Measurements from ENCODE around the gene TM7SF2. TPM values are rescaled to one million over a fixed set of nuclear protein-coding genes. Genes with fewer than 3 reads are reported as not detected.

Gene TM7SF2
- total RNA-seq, 1 experiment from 2014 or later, result 73.8 TPM

- H3K9me3 ChIP-seq, result no peaks in the 10 kb centered on the region
- no peak overlapping the region for H3K27ac Mint-ChIP-seq (ENCODE audit: unreplicated experiment)
- H3K4me1 ChIP-seq, result peaks cover 26% of the 10 kb centered on the region
- peaks cover 6% of the 10 kb centered on the region for H3K4me1 Mint-ChIP-seq (ENCODE audit: low read depth, unreplicated experiment)
- CTCF ChIA-PET, result no interaction called here
- no peak overlapping the region for H3K4me3 ChIP-seq (ENCODE audit: low read depth, low read length)
- POLR2A ChIA-PET, result interaction anchor here (0.9 kb wide), 1 partner anchor 19 kb away, joined by 3 read pairs; no protein-coding TSS in a partner anchor
- no peaks in the 10 kb centered on the region for H3K27me3 ChIP-seq (replicated peaks; ENCODE audit: control insufficient read depth, insufficient read depth, low read length)
- BruUV-seq (replicated peaks), result no TSS peak
- DNase-seq, result no peak
- peaks cover 95% of the 10 kb centered on the region for H3K36me3 Mint-ChIP-seq (ENCODE audit: insufficient read depth, unreplicated experiment)
- H3K36me3 ChIP-seq (ENCODE audit: control insufficient read depth, insufficient read depth, low read length), result peaks cover 7% of the 10 kb centered on the region; the same call in 1 of the 2 replicates
- H3K9me3 Mint-ChIP-seq (ENCODE audit: unreplicated experiment), result no peaks in the 10 kb centered on the region
- intact Hi-C loops (cut with micrococcal nuclease; ENCODE audit: unreplicated experiment), result loop anchor here (5.0 to 10.0 kb wide), 2 partner anchors 137 to 341 kb away; partner anchors contain the start of gene SF1
- no peak for TF ChIP-seq CTCF (IDR thresholded peaks at IDR 0.05; ENCODE audit: insufficient read depth in 1 of 2, low read depth in 1 of 2, low read length in 1 of 2, severe bottlenecking in 1 of 2, unreplicated experiment in 1 of 2)
- no peaks in the 10 kb centered on the region for H3K27me3 Mint-ChIP-seq (ENCODE audit: insufficient read depth, unreplicated experiment)
- H3K4me3 Mint-ChIP-seq (ENCODE audit: unreplicated experiment), result peak overlapping the region; percentile 83
Measured at GRCh38 chr11:65115361-65116082, 3.9 kb downstream of the TM7SF2 start.

GRCh38 chr11:65116370-65117205 is 4.9 kb downstream of the TM7SF2 start:
- Mint-ChIP-seq H3K27me3 (ENCODE audit: insufficient read depth, unreplicated experiment) (no peaks in the 10 kb centered on the region), H3K4me1 (ENCODE audit: low read depth, unreplicated experiment) (peaks cover 13% of the 10 kb centered on the region), H3K27ac (ENCODE audit: unreplicated experiment) (peak overlapping the region; percentile 92), H3K4me3 (ENCODE audit: unreplicated experiment) (peak overlapping the region; percentile 83), H3K36me3 (ENCODE audit: insufficient read depth, unreplicated experiment) (peaks cover 96% of the 10 kb centered on the region), H3K9me3 (ENCODE audit: unreplicated experiment) (no peaks in the 10 kb centered on the region)
- BruUV-seq (replicated peaks), result no TSS peak
- intact Hi-C loops (cut with micrococcal nuclease; ENCODE audit: unreplicated experiment), result loop anchor here (1.0 to 10.0 kb wide), 4 partner anchors 20 to 342 kb away; partner anchors contain the start of genes ARL2, SF1 and VPS51
- Histone ChIP-seq H3K36me3 (ENCODE audit: control insufficient read depth, insufficient read depth, low read length) (peaks cover 10% of the 10 kb centered on the region), H3K4me1 (peaks cover 25% of the 10 kb centered on the region), H3K4me3 (ENCODE audit: low read depth, low read length) (peak overlapping the region; percentile 87), H3K27me3 (replicated peaks; ENCODE audit: control insufficient read depth, insufficient read depth, low read length) (no peaks in the 10 kb centered on the region), H3K9me3 (no peaks in the 10 kb centered on the region)
- ChIA-PET POLR2A (interaction anchor here (0.6 to 1.4 kb wide), 7 partner anchors 15 to 613 kb away, joined by 3 to 9 read pairs (median 3); partner anchors contain the start of gene CAPN1), CTCF (interaction anchor here (0.6 to 2.2 kb wide), 6 partner anchors 17 to 1754 kb away, joined by 3 to 9 read pairs (median 4); partner anchors contain the start of genes CAPN1 and SF1)
- TF ChIP-seq CTCF (IDR thresholded peaks at IDR 0.05; ENCODE audit: insufficient read depth in 1 of 2, low read depth in 1 of 2, low read length in 1 of 2, severe bottlenecking in 1 of 2, unreplicated experiment in 1 of 2), result peak in 1 of 2 experiments; percentile 2
- DNase-seq, result peak; percentile 49 to 53

Data from Caco-2 (cell line).